Measurements from ENCODE around the gene MCCC1.
"Not testable (repeated sequence)": the region's sequence is repeated elsewhere in the genome, so short reads cannot be mapped to it uniquely, and the experiment has no call there.

Gene MCCC1

DNA sequence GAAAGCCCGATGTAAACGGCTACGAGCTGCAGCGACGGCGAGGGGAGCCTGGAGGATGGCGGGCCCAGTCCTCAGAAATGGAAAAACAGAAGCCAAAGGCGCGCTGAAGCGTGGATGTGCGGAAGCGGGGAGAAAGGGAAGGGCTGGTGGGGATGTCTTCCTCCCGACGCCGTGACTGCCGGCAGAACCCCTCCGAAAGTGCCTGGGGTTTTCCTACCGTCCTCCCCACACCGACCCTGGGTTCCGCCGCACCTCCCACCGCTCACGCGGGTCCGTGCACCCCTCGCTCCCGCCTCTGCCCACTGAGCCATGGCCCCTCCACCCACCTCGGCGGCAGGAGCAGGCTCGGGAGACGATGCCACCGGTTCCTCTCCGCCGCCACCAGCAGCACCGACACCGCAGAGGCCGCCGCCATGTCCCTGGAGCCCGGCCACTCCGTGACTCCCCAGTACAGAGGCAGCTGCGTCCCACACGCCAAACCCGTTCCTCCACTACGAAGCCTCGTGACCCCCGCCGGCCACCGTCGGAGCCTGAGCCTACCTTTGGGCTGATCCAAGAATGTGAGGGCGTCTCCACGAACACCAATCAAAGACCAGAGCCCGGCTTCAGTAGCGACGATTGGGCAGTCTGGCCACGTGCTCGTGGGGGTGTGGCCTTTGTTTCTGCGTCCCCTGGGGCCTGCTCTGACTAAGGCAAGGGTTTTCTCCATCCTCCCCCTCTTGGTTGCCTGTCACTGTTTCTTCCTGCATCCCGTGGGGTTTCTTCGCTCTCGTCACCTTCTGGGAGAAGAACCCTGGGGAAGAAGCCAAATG is at the start of gene MCCC1:
Gene MCCC1, minus strand, starts transcription at position 471 of the 812 bp plus-strand sequence. Its CDS starts 56 bp downstream, at position 415.
- peak; percentile 99 for DNase-seq

DNA sequence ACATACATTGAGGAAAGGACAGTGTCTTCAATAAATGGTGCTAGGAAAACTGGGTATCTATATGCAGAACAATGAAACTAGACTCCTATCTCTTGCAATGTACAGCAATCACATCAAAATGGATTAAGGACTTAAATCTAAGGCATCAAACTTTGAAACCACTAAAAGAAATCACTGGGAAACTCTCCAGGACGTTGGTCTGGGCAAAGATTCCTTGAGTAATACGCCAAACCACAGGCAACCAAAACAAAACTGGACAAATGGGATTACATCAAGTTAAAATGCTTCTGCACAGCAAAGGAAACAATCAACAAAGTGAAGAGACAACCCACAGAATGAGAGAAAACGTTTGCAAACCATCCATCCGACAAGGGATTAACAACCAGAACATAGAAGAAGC is 48.8 kb upstream of the MCCC1 start:
- no peak for DNase-seq

DNA sequence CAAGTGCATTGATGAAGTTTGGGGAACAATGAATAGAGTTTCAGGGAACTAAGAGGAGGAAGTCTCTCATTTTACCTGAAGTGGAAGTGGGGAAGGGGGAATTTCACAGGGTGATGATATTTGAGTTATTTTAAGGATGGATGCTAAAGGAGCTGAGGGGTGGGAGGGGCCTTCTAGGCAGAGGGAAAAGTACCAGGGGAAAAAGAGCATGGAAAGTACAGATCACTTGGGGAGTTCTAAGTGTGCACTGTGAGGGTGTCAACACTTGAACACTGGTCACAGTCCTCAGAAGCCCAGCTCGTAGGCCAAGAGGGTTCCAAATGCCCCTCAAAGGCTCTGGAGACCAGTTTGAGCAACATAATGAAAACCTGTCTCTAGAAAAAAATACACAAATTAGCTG is 45.1 kb upstream of the MCCC1 start:
- no peak for DNase-seq

DNA sequence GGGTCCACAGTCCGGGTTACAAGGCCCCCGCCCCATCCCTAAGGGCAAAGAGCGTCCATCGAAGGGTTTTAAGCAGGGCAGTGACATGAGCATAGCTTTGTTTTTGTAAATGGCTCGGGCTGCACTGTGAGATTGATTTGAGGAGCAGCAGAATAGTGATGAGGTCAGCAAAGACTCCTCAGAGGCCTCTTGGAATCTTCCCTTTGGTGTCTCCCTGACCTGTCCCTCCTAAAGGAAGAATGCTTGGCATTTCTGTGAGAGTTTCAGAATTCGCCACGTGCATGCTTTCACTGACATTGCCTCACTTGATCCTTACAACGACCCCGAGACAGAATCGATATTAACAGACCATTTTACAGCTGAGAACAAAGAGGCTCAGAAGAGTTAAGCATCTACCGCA is 42.9 kb upstream of the MCCC1 start:
- no peak for DNase-seq

DNA sequence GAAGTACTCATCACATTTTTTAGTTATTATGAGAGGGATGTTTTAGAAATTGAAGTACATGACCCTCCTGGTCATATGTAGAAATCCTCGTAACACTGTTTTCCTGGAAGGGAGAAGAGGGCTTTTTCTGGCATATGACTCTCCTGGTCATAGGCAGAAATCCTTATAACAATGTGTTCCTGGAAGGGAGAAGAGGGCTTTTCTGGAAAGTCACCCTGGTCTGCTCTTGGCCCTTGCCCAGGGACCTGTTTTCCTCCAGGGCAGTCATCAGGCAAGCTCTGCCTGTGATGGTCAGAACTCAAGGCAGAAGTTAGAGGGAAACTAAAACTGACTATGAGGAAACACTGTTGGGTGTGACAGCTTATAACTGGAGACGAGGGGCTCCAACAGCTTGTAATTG is 35.5 kb upstream of the MCCC1 start:
- DNase-seq: no peak

DNA sequence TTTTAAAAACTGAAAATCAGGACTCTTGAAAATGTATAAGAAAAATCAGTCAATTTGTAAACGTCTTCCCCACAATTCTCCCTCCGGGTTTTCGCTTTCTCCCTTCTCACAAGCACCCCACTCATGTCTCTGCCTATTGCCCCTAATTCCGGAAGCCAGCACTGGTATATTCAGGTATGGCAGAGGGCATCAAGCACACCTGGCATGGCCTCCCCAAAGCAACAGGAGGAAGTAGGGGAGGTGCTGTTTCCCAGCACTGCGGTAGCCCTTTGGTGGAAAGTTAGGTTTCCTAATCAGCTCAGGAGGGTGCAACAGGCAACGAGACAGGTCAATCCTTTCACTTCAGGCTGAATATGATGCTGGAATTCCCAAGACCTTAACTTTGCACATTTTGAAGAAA is 33.1 kb upstream of the MCCC1 start:
- no peak for DNase-seq

DNA sequence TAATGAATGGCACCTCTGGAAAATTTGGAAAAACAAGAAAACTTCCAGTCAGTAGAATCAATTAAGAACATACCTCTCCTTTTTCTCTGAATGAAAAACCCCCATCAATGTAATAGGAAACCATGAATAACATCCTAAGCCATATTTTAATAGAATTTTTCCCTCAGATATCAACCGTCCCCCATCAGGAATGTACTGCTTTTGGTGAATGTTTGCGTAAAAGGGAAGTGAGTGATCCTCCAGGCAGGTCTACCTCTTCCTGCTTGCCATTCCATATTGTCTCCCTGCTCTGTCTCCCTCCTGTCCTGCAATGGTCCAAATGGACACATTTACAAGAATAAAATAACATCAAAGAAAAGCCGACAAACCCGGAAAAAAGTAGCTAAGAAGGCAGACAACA is 32.4 kb upstream of the MCCC1 start:
- DNase-seq: no peak

DNA sequence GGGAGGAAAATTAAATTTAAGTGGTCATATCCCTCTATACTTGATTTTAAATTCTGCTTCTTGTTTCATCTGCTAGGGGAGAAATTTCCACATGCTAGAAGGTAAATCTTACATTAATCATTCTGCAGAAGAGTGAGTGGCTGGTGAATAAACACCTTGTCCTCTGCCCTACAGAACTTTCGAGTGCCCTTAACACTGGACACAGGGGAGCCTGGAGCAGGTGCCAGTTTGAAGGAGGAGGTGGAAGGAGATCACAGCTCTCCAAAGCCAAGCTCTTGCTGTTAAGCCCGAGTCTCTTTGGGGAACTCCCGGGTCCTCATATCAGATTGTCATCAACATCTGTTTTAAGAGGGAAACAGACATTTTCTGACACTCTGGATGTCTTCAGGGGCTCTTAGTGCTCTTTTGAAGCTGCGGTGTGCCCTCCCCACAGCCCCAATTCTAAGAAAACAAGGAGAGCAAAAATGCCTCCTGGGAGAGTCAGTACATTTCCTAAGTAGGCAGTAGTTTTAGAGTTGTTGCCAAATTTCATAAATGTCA is 32.0 kb upstream of the MCCC1 start:
- DNase-seq: peak; percentile 44

DNA sequence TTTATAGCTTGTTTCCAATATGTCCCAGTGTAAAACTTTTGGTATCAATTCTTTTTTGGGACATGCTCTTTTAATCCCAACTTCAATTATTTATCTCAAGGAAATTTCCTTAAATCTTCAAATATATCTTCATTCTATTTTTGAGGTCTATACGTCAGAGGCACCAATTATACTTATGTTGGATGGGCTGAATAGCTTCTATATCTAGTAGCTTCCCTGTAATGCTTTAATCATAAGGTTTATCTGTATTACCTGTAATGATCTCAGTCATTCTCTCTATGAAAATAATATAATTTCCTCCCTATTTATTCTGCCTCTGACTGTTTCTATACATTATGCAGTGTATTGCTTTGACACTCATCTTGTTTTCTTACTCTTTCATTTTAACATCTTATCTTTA is 29.9 kb upstream of the MCCC1 start:
- DNase-seq: no peak

DNA sequence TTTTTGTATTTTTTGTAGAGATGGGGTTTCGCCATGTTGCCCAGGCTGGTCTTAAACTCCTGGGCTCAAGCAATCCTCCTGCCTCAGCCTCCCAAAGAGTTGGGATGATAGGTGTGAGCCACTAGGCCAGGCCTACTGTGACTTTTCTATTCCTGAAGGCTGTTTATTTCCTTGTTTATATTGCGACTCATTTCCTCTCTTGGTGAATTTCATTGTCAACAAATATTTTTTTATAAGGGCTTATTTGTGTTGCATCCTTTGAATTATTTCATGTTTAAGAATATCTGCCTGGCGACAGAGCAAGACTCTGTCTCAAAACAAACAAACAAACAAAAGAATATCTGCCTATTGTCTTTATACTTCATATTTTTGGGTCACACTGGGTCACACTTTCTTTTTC is 29.4 kb upstream of the MCCC1 start:
- no peak for DNase-seq

DNA sequence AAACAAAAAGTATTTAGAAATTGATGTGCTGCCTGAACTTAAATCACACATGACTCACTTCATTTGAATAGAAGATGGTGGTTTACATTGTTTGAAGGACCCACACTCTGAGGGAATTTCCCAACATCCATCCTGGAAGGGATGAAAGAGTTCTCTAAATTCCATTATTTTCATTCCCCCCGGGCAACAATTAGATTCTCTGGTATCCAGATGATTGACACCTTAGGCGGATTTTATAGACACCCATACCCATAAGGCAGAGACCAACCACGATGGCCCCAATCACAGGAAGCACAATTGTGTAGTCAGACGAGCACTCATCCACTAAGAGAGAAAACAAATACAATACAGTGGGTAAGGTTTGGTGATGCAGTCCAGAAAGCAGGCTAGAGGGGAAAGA is 24.6 kb upstream of the MCCC1 start:
- DNase-seq: no peak

DNA sequence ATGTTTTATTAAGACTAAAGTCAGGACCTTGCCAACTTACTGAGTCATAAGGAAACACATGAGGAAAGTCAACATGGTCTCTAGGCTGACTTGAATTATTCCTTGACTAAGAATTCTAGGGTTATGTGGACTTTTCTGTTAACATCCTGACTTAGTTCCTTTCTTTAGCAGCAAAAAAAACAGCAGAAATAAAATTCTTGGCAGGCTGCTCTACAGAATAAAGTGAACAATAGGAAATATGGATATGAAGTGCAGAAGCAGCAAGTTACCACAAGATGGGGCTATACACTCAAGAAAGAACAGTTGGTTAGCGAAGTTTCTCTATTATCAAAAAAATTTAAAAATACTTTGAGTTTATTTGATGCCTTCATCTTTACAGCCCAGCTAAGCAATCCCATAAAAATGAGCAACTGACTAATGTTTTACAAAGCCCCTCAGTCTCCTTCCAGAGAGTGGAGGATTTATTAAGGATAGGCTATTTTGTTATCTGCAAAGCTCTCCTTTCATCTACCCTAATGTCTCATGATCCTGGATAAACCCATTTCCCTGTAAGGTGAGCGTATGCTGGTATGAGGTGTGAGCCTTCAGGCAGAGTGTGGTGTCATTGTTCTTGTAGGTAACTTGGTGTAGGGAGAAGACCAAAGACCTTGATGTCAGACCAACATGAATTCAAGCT is 23.1 kb upstream of the MCCC1 start:
- DNase-seq: peak; percentile 81

DNA sequence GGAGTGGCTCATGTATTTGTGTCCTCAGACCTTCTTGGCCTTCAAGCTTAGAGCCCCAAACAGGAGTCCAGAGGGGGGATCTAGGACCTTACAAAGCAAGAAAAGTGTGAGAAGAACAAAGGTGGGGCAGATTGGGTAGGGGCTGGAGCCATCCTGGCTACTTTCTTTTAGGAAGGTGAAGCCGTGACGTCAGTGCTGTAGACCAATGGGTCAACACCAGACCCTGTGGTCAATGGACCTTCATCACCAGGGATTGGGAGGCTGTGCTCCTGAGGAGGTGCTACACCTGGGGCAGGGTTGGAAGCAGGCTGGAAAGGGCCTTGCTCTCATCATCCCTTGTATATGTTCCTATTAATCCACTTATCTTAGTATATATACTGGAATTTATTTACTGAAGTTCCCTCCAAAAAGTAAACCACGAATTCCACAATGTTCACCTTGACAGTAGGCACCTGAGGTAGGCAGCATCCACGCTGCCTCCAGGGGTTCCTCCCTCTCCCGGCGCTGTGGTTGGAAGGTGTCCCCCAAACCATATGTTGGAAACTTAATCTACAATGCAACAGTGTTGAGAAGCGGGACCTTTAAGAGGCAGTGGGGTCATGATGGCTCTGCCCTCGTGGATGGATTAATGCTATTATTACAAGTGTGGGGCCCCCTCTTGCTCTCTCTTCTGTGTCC is 21.4 kb upstream of the MCCC1 start:
- no peak for DNase-seq

DNA sequence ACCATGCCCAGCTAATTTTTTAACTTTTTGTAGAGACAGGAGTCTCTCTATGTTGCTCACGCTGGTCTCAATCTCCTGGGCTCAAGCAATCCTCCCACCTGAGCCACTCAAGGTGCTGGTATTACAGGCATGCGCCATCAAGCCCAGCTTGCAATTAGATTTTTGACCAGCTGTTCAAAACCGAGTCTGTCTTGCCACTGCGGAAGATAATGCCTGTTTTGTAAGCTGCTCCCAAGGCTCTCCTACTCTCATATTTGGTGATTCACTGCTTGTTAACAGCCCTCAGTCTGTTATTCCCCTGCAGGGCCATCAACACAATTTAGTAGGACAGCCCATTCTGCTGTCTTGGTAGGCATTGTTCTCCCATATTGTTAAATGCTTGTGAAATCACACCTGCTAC is 17.8 kb upstream of the MCCC1 start:
- no peak for DNase-seq

DNA sequence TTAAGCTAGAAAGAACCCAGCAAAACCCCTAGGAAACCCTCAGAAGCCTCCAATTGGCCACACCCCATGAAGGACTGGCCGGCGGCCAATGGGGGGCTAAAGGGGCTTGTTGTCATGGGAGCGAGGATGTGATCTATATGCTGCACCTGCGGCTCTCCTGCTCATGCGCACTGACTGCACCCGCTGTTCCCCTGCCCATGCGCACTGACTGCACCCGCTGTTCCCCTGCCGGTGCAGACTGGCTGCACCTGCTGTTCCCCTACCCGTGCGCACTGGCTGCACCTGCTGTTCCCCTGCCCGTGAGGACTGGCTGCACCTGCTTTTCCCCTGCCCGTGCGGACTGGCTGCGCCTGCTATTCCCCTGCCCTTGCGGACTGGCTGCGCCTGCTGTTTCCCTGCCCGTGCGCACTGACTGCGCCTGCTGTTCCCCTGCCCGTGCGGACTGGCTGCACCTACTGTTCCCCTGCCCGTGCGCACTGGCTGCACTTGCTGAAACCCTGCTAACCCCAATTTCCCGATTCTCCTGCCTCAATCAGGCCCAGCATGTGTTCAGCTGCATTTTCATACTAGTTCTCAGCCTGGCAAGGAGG is 16.8 kb upstream of the MCCC1 start:
- peak; percentile 87 for DNase-seq

DNA sequence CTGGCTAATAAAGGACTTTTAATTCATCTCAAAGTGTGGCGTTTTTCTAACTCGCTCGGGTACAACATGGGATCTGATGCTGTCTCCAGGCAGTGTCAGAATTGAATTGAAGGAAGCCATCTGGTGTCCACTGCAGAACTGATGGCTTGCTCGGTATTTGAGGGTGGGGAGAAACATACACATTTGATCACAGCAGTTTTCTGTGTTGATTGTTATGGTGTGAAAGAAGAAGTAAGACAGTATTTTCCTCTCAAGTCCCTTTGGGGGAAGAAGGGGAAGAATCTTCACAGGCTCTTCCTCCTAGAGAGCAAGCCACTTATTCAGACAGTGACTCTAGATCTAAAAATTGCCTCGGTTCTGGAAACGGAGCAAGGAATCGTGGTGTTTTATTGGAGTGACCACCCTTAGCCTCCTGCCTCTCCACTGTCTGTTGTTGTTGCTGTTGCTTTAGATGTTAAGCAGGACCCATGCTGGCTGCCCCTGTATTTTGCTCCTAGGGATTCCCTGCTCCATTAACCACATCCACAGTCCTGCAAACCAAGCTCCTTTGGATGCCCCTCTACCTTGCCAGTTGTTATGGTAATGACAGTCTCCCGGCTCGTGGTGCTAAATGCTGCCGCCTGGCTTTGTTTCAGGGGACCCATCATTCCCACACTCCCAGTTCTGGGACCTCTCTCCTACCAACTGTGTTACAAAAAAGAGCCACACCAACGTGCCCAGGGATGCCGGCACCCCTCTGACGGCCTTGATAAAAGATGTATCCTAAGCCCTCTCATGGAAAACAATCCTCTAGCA is 15.3 kb upstream of the MCCC1 start:
- DNase-seq: no peak

DNA sequence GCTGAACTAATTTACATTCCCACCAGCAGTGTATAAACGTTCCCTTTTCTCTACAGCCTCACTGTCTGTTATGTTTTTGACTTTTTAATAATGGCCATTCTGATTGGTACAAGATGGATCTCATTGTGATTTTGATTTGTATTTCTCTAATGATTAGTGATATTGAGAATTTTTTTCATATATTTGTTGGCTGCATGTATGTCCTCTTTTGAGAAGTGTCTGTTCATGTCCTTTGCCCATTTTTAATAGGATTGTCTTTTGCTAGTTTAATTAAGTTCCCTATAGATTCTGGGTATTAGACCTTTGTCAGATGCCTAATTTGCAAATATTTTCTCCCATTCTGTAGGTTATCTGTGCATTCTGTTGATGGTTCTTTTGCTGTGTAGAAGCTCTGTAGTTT is 10.6 kb upstream of the MCCC1 start:
- not testable (repeated sequence) for DNase-seq

DNA sequence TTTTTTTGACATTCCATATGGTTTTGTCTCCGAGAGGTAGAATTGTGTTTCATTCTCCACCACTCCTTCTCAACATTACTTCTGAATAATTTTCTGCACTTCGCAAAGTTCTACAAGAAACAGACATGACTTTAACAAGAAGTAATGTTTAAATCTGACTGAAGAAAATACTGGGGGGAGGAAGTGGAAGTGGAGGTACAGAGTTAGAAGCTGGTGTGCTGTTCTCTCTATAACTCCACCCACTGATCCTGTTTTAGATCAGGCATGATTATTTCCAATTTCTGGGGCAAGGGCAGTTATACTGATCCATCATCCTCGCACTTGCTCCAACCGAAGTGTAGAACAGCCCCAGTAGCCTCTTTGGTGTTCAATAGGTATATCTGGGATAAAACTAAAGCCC is 9.2 kb upstream of the MCCC1 start:
- no peak for DNase-seq

DNA sequence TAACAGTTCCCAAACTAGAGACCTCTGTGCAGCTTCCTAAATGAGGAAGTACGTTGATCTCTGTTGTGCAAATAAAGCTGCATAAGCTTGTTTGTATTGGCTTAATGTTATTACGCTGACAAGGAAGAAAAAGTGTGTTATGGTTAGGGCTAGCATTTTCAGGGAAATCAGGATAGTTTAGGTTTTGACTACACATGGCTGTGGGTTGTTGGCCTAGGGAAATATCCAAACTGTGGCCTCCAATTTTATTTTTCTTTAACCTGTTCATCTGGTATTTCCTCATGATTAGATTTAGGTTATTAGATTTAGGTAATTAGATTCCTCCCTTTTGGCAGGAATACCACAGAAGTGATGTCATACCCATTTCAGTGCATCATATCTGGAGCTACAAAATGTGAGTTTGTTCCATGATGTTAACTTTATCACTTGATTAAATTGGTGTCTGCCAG is 8.7 kb upstream of the MCCC1 start:
- DNase-seq: peak; percentile 63

DNA sequence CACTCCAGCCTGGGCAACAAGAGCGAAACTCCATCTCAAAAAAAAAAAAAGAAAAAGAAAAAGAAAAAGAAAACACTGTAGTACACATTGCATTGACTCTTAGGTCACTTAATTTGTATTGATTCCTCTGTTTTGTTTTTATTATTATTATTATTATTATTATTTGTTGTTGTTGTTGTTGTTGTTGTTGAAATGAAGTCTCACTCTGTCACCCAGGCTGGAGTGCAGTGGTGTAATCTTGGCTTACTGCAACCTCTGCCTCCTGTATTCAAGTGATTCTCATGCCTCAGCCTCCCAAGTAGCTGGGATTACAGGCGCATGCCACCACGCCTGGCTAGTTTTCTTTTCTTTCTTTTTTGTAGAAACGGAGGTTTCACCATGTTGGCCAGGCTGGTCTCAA is 8.1 kb upstream of the MCCC1 start:
- not testable (repeated sequence) for DNase-seq

DNA sequence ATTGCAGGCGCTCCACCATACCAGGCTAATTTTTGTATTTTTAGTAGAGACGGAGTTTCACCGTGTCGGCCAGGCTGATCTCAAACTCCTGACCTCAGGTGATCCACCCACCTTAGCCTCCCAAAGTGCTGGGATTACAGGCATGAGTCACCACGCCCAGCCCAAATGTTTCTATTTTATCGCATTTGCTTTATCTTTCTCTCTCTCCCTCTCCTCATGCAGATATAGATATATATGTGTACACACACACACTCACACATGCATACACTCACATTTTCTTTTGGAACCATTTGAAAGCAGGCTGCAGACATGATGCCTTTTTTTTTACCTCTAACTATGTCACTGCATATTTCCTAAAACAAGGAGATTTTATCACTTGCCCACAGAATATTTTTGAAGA is 7.3 kb upstream of the MCCC1 start:
- DNase-seq: no peak

DNA sequence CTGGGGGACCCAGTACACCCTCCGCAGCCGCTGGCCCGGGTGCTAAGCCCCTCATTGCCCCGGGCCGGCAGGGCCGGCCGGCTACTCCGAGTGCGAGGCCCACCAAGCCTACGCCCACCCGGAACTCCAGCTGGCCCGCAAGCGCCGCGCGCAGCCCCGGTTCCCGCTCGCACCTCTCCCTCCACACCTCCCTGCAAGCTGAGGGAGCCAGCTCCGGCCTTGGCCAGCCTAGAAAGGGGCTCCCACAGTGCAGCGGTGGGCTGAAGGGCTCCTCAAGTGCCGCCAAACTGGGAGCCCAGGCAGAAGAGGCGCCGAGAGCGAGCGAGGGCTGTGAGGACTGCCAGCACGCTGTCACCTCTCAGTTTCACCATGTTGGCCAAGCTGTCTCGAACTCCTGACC is 4.7 kb upstream of the MCCC1 start:
- not testable (repeated sequence) for DNase-seq

All from hematopoietic multipotent progenitor cell treated with erythropoietin and hydrocortisone succinate and interleukin-3 and kit ligand, for 4 days (in vitro differentiated cells).